A549 (cell line): ENCODE data around the gene PCSK5. TPM values are rescaled to one million over a fixed set of nuclear protein-coding genes. Genes with fewer than 3 reads are reported as not detected.

Source experiments
- ATAC-seq, 2 experiments: fragments of 200-7000 bp in 1 of 2; fragments of >200 bp in 1 of 2; cut with Nextera tagmentation in 1 of 2; cut with Tn5 transposase in 1 of 2; 3 replicates each; pipeline versions ENCODE4 v1.8.0 to v1.9.1; 2018 to 2020; ENCODE audit warnings: mild to moderate bottlenecking in 1 of 2, moderate library complexity in 1 of 2
- CTCF ChIA-PET: fragments of 300-600 bp; sonication (Branson Sonifier 250); formaldehyde crosslinking; extraction: SDS; loops from one replicate; lab custom pipeline; 2021; ENCODE audit warnings: antibody characterized with exemption, inconsistent platforms; lab: Yijun Ruan, JAX
- POLR2A ChIA-PET: fragments of 350-600 bp; formaldehyde crosslinking; extraction: SDS; loops from one replicate; lab custom pipeline; 2021; ENCODE audit warnings: antibody characterized with exemption, inconsistent platforms; lab: Yijun Ruan, JAX
- DNase-seq, 2 experiments: peaks; one replicate each; pipeline versions ENCODE4 v3.0.0 to v3.0.0-alpha.2; 2011 to 2016; ENCODE audit warnings: low read depth in 1 of 2, low spot score in 1 of 2
- FAIRE-seq: peaks from 2 replicates; lab custom pipeline; 2011; peaks lifted over from hg19 to GRCh38; lab: Jason Lieb, UNC
- H3K27ac ChIP-seq, 2 experiments: fragments of >200 bp; sonication (Bioruptor Twin); formaldehyde crosslinking; 3 replicates each; pipeline ENCODE4 v1.5.1; 2016 to 2017
- H3K4me1 ChIP-seq: fragments of >200 bp; sonication (Bioruptor Twin); formaldehyde crosslinking; 3 replicates; pipeline ENCODE4 v1.6.1; 2016
- H3K4me2 ChIP-seq: fragments of >200 bp; sonication (Bioruptor Twin); formaldehyde crosslinking; 3 replicates; pipeline ENCODE4 v1.6.1; 2016
- H3K4me3 ChIP-seq: fragments of >200 bp; sonication (Bioruptor Twin); formaldehyde crosslinking; 3 replicates; pipeline ENCODE4 v1.5.1; 2016
- H3K9me3 ChIP-seq: fragments of >200 bp; sonication (Bioruptor Twin); formaldehyde crosslinking; 3 replicates; pipeline ENCODE4 v1.6.1; 2016
- BHLHE40 ChIP-seq: IDR thresholded peaks from 2 replicates; pipeline ENCODE4 v1.6.1; 2012; ENCODE audit warnings: low read depth, low read length, inconsistent platforms
- CBX8 ChIP-seq: fragments of 200-600 bp; sonication (generic); IDR thresholded peaks from 2 replicates; pipeline ENCODE4 v1.6.1; 2016
- CEBPB ChIP-seq, 2 experiments: fragments of >200 bp in 1 of 2; sonication (Bioruptor Twin) in 1 of 2; formaldehyde crosslinking in 1 of 2; IDR thresholded peaks; 2 replicates each; pipeline ENCODE4 v1.6.1; 2012 to 2016
- ESRRA ChIP-seq: fragments of 150-350 bp; IDR thresholded peaks from 2 replicates; pipeline ENCODE4 v1.6.1; 2014; ENCODE audit warnings: mild to moderate bottlenecking, low read length, borderline replicate concordance
- FOSB ChIP-seq: fragments of 250-450 bp; sonication (Bioruptor Pico); IDR thresholded peaks from 2 replicates; pipeline ENCODE4 v1.5.0; 2020; ENCODE audit warnings: mild to moderate bottlenecking, moderate library complexity
- FOSL2 ChIP-seq, 2 experiments: fragments of 450-650 bp in 1 of 2; fragments of >200 bp in 1 of 2; sonication (Bioruptor Twin) in 1 of 2; formaldehyde crosslinking; IDR thresholded peaks; 2 replicates each; pipeline versions ENCODE4 v1.5.0 to v1.6.1; 2016 to 2020; ENCODE audit warnings: mild to moderate bottlenecking in 1 of 2, moderate library complexity in 1 of 2
- FOXS1 ChIP-seq: fragments of 250-450 bp; sonication (Bioruptor Pico); IDR thresholded peaks from 2 replicates; pipeline ENCODE4 v1.5.0; 2020; ENCODE audit warnings: mild to moderate bottlenecking, moderate library complexity
- HOXB5 ChIP-seq: fragments of 250-450 bp; sonication (Bioruptor Pico); IDR thresholded peaks from 2 replicates; pipeline ENCODE4 v1.5.0; 2020; ENCODE audit warnings: mild to moderate bottlenecking, moderate library complexity
- JUN ChIP-seq, 2 experiments: fragments of >200 bp; sonication (Bioruptor Twin); formaldehyde crosslinking; IDR thresholded peaks; 2 replicates in 1 of 2; 3 replicates in 1 of 2; pipeline ENCODE4 v1.6.1; 2016 to 2017
- KDM1A ChIP-seq: fragments of 200-600 bp; sonication (generic); IDR thresholded peaks from 2 replicates; pipeline ENCODE4 v1.6.1; 2016; ENCODE audit warnings: low read depth, mild to moderate bottlenecking
- KDM5A ChIP-seq: fragments of 200-600 bp; sonication (generic); IDR thresholded peaks from 2 replicates; pipeline ENCODE4 v1.6.1; 2016; ENCODE audit warnings: antibody characterized with exemption, mild to moderate bottlenecking
- NR3C1 ChIP-seq: fragments of >200 bp; sonication (Bioruptor Twin); formaldehyde crosslinking; IDR thresholded peaks from 3 replicates; pipeline ENCODE4 v1.6.1; 2017
- RARB ChIP-seq: fragments of 250-450 bp; sonication (Bioruptor Pico); IDR thresholded peaks from 2 replicates; pipeline ENCODE4 v1.8.0; 2021; ENCODE audit warnings: mild to moderate bottlenecking, moderate library complexity
- REST ChIP-seq: fragments of 200-600 bp; sonication (generic); IDR thresholded peaks from 2 replicates; pipeline ENCODE4 v1.6.1; 2016; ENCODE audit warnings: antibody characterized with exemption, mild to moderate bottlenecking, moderate library complexity
- RNF2 ChIP-seq: fragments of 200-600 bp; sonication (generic); IDR thresholded peaks from 2 replicates; pipeline ENCODE4 v1.6.1; 2016; ENCODE audit warnings: low read depth, mild to moderate bottlenecking, antibody characterized with exemption, moderate library complexity, borderline replicate concordance
- SMC3 ChIP-seq: fragments of >200 bp; sonication (Bioruptor Twin); formaldehyde crosslinking; IDR thresholded peaks from 3 replicates; pipeline ENCODE4 v1.6.1; 2018; ENCODE audit warnings: inconsistent platforms
- SREBF2 ChIP-seq: fragments of 450-650 bp; IDR thresholded peaks from 2 replicates; pipeline ENCODE4 v1.6.1; 2014; ENCODE audit warnings: mild to moderate bottlenecking, moderate library complexity
- TFCP2L1 ChIP-seq: fragments of 250-450 bp; sonication (Bioruptor Pico); IDR thresholded peaks from 2 replicates; pipeline ENCODE4 v1.5.0; 2021; ENCODE audit warnings: mild to moderate bottlenecking
- ZNF302 ChIP-seq: fragments of 250-450 bp; sonication (Bioruptor Pico); IDR thresholded peaks from 2 replicates; pipeline ENCODE4 v1.9.0; 2021; ENCODE audit warnings: inconsistent platforms, mild to moderate bottlenecking, moderate library complexity
- WGBS: methylation state at CpG from one replicate; pipeline ENCODE4 v1.1.6; 2017; ENCODE audit errors: missing lambda C conversion rate; 5-methylcytosine and 5-hydroxymethylcytosine counted together
- polyA plus RNA-seq, 4 experiments: library from polyadenylated mRNA; depleted of rRNA in 3 of 4; stranded (reverse); fragments of >200 nt; fragmentation: RNase III in 1 of 4; extraction: RNeasy Plus Mini Kit Qiagen cat#74134 plus additional on column Dnase treatment in 1 of 4; gene quantifications; 2 replicates in 3 of 4; 3 replicates in 1 of 4; pipeline ENCODE4 v1.2.3, GENCODE V29; 2011 to 2017
- TF ChIP-seq, protein P1 (sequence below): fragments of 450-650 bp; IDR thresholded peaks from 2 replicates; pipeline ENCODE4 v1.6.1; 2014; ENCODE audit warnings: antibody characterized with exemption
- TF ChIP-seq, protein P2 (sequence below): IDR thresholded peaks from 2 replicates; pipeline ENCODE4 v1.6.1; 2012
- TF ChIP-seq, protein P3 (sequence below): fragments of >200 bp; sonication (Bioruptor Twin); formaldehyde crosslinking; IDR thresholded peaks from 3 replicates; pipeline ENCODE4 v1.5.1; 2016
- TF ChIP-seq, protein P4 (sequence below): IDR thresholded peaks from 2 replicates; pipeline ENCODE4 v1.6.1; 2012; ENCODE audit warnings: low read depth, borderline replicate concordance

The PCSK5 gene
- polyA plus RNA-seq, 2 of the 4 experiments (the other 2 are of a cell fraction): 1.3 to 6.7 TPM

- WGBS: 98% methylated on average over 2 of the region's 2 CpGs
- ATAC-seq: no peak
- no peak for DNase-seq
- Histone ChIP-seq H3K4me3 (no peak overlapping the region), H3K4me2 (no peak overlapping the region), H3K27ac (no peak overlapping the region), H3K4me1 (no peaks in the 10 kb centered on the region), H3K9me3 (no peaks in the 10 kb centered on the region)
- POLR2A ChIA-PET: no interaction called here
- CTCF ChIA-PET: no interaction called here
- no peak for FAIRE-seq
- TF ChIP-seq JUN (IDR thresholded peaks at IDR 0.05) (no peak), HOXB5 (no peak), SMC3 (no peak), FOSB (CRISPR knock-in tag) (no peak), ZNF302 (CRISPR knock-in tag) (no peak), ESRRA (no peak), KDM1A (no peak), CBX8 (no peak)
Measured at GRCh38 chr9:76018761-76019160, 128.3 kb downstream of the PCSK5 start.

- ChIA-PET CTCF (no interaction called here), POLR2A (no interaction called here)
- no peak overlapping the region for H3K27ac ChIP-seq
- no peak for DNase-seq
- H3K4me3 ChIP-seq: no peak overlapping the region
- H3K4me1 ChIP-seq: no peaks in the 10 kb centered on the region
- TF ChIP-seq KDM5A (no peak), CBX8 (no peak), CEBPB (IDR thresholded peaks at IDR 0.05) (no peak), TFCP2L1 (CRISPR knock-in tag) (no peak), NR3C1 (no peak), SREBF2 (no peak), BHLHE40 (no peak), FOSL2 (IDR thresholded peaks at IDR 0.05) (no peak), FOSL2 (CRISPR knock-in tag; IDR thresholded peaks at IDR 0.05) (no peak), REST (no peak), RARB (CRISPR knock-in tag) (no peak), FOXS1 (CRISPR knock-in tag) (no peak), RNF2 (no peak)
- TF ChIP-seq, protein P1, sequence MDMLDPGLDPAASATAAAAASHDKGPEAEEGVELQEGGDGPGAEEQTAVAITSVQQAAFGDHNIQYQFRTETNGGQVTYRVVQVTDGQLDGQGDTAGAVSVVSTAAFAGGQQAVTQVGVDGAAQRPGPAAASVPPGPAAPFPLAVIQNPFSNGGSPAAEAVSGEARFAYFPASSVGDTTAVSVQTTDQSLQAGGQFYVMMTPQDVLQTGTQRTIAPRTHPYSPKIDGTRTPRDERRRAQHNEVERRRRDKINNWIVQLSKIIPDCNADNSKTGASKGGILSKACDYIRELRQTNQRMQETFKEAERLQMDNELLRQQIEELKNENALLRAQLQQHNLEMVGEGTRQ: no peak
- TF ChIP-seq, protein P2, sequence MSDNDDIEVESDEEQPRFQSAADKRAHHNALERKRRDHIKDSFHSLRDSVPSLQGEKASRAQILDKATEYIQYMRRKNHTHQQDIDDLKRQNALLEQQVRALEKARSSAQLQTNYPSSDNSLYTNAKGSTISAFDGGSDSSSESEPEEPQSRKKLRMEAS: no peak
- TF ChIP-seq, protein P3, sequence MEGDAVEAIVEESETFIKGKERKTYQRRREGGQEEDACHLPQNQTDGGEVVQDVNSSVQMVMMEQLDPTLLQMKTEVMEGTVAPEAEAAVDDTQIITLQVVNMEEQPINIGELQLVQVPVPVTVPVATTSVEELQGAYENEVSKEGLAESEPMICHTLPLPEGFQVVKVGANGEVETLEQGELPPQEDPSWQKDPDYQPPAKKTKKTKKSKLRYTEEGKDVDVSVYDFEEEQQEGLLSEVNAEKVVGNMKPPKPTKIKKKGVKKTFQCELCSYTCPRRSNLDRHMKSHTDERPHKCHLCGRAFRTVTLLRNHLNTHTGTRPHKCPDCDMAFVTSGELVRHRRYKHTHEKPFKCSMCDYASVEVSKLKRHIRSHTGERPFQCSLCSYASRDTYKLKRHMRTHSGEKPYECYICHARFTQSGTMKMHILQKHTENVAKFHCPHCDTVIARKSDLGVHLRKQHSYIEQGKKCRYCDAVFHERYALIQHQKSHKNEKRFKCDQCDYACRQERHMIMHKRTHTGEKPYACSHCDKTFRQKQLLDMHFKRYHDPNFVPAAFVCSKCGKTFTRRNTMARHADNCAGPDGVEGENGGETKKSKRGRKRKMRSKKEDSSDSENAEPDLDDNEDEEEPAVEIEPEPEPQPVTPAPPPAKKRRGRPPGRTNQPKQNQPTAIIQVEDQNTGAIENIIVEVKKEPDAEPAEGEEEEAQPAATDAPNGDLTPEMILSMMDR: no peak
- TF ChIP-seq, protein P4, sequence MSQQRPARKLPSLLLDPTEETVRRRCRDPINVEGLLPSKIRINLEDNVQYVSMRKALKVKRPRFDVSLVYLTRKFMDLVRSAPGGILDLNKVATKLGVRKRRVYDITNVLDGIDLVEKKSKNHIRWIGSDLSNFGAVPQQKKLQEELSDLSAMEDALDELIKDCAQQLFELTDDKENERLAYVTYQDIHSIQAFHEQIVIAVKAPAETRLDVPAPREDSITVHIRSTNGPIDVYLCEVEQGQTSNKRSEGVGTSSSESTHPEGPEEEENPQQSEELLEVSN: no peak
- no peak for ATAC-seq
- no peaks in the 10 kb centered on the region for H3K9me3 ChIP-seq
- 77% methylated on average over 10 of the region's 10 CpGs for WGBS
- no peak overlapping the region for H3K4me2 ChIP-seq
- FAIRE-seq: no peak
Measured at GRCh38 chr9:76020652-76021051, 130.2 kb downstream of the PCSK5 start.
